Measurements from ENCODE around the gene CNEP1R1.

CNEP1R1 gene

DNA sequence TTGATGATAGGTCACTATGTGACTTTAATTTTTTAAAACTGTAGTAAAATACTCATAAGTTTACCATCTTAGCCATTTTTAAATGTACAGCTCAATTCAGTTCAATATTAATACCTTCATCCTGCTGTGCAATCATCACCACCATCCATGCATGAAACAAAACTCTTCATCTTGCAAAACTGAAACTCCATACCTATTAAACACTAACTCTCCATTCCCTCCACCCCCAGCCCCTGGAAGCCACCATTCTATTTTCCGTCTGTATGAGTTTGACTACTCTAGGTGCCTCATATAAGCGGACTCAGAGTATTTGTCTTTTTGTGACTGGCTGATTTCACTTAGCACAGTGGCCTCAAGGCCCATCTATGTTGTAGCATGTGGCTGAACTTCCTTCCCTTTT, 9.4 kb upstream of the CNEP1R1 start:
- DNase-seq (ENCODE audit: extremely low read depth in 1 of 2, low read depth in 1 of 2), result no peak

DNA sequence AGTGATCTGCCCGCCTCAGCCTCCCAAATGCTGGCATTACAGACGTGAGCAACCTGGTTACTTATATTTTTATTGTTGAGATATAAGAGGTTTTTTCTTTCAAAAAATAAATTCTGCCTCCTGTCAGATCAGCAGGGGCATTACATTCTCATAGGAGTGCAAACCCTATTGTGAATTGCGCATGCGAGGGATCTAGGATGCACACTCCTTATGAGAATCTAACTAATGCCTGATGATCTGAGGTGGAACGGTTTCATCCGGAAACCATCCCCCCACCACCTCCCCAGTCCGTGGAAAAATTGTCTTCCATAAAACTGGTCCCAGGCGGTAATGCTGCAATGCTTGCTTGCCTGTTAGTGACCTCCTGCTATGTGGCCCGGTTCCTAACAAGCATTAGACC, 7.5 kb upstream of the CNEP1R1 start:
- DNase-seq (ENCODE audit: extremely low read depth in 1 of 2, low read depth in 1 of 2), result no peak

DNA sequence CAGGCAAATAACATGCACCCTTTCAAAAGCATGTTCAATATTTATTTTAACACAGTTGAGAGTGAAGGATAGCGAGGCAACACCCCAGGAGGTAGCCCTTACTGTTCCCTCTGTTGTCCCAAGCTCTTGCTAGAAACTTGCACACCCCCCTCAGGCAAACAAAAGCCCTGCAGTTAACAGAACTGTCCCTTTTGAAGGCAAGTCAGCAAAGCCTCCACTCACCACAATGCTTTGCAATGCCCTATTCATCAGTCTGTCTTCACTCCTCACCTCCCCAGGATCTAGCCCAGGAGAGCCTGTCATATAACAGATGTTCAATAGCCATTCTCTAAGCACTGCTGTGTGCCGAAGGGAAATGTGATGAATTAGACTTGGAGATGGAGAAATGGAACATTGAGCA, 3.5 kb upstream of the CNEP1R1 start:
- DNase-seq (ENCODE audit: extremely low read depth in 1 of 2, low read depth in 1 of 2), result no peak

DNA sequence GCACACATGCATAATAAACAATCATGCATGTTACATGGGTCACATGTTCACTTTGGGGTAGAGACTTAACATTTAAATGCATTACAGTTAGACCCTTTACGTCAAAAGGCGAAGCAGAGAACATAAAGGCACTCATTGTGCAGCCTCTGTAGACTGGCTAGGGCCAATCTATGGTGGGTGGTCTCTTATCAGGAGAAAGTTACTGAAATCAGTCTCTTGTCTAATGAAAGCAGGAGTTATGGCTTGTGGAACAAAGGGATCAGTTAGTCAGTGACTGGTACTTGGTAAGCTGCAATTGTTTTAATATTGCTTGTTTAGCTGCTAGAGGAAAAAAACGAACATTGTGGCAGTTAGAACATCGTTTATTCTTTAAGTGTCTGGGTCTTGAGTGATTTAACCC, 1.4 kb upstream of the CNEP1R1 start:
- no peak for DNase-seq (ENCODE audit: extremely low read depth in 1 of 2, low read depth in 1 of 2)

DNA sequence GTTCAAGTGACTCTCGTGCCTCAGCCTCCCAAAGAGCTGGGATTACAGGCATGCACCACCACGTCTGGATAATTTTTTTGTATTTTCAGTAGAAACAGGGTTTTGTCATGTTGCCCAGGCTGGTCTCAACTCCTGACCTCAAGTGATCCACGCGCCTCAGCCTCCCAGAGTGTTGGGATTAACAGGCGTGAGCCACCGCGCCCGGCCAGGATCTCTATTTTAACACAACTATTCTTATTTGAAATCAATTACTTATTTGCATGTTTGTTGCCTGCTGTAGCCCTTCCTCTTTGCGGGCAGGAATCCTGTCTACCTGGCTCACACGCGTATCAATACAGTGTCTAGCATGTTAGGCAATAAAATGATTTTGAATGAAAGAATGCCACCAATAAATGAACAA, 818 bp upstream of the CNEP1R1 start:
- DNase-seq (ENCODE audit: extremely low read depth in 1 of 2, low read depth in 1 of 2), result no peak

DNA sequence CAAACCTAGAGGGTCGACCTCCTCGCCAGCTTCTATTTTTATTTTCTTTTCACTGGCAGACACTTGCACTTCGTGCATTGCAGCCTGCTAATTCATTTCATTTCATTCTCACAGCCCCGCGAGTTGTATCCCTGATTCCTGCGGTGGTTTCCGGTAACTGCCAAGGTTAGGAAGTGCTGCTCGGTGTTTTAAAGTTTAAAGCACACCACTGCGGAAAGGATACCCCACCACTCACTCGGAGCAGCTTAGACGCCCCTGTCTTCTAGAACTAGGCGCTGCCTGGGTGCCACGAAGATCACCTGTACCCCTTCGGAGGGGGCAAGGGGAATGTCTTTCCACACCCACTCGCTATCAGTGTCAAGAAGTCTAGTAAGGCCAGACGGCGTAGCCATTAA, 509 bp downstream of the CNEP1R1 start:
- DNase-seq (ENCODE audit: extremely low read depth in 1 of 2, low read depth in 1 of 2), result no peak

DNA sequence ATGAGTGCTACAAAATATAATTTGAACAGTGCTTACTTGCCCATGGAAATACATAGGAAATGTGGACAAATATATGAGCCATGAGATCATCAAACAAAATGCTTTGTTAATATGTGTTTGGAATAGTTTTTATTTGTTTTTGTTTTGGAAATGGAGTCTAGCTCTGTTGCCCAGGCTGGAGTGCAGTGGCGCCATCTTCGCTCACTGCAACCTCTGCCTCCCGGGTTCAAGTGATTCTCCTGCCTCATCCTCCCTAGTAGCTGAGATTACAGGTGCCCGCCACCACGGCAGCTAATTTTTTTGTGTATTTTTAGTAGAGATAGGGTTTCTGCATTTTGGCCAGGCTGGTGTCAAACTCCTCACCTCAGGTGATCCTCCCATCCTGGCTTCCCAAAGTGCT, 2.8 kb downstream of the CNEP1R1 start:
- no peak for DNase-seq (ENCODE audit: extremely low read depth in 1 of 2, low read depth in 1 of 2)

DNA sequence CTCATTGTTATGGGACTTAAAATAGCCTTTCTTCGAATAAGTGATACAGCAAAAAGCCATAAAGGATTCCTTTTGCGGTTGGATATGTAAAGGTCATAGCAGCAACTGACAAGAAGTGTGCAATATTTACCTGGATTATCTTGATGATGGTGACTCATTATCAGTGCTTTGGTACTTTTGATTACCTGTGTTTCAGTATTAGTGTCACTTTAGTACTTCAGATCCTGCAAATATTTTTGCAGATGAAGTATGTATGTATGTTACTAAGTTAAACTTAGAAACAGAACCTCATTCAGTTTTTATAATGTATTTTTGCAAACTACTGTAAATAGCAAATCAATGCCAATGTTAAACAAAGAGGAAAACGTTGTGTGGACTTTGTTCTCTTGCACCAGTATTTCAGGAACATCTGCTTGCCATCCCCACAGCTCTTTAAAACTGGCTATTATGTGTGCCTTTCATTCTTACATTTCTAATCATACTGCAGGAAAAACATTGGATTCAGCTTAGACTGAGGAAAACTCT, 10.5 kb downstream of the CNEP1R1 start:
- no peak for DNase-seq (ENCODE audit: extremely low read depth in 1 of 2, low read depth in 1 of 2)

DNA sequence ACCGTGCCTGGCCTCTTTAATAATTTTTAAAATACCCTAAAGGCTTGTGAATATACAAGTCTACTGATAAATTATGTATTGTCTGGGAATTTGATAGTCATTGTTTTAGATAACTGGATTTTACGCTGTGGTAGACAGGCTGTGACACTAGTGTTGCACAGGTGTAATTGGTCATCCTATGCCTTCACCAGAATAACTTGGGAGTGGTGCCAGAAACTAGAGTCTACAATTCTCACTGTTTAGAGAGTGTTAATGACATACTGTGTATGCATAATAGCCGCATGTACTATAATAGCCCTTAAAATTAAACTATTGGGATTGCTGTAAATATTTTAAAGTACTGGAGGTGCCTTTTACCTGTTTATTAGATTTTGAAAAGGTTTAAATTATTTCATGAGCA, 11.4 kb downstream of the CNEP1R1 start:
- no peak for DNase-seq (ENCODE audit: extremely low read depth in 1 of 2, low read depth in 1 of 2)

DNA sequence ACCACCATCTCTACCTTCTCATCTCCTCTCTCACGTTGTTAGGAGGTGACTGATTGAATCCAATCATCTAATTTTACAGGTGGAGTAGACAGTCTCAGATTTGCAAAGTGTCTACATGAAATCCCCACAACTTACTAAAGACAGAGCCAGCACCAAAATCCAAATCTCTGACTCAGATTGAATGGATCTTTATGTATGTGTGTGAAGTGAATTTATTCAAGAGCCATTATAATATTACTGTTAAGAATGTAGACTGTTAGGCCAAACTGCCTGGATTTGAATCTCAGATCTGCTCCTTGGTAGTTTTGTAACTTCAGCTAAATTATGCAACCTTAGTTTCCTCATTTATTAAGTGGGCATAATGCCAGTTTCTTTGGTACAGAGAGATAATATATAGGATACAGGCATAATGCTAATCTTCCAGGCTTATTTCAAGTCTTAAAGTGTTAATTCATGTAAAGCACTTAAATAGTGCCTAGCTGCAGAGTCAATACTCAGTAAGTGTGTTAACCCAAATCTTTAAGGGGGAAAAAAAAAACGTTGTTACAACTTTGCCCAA, 12.7 kb downstream of the CNEP1R1 start:
- DNase-seq (ENCODE audit: extremely low read depth in 1 of 2, low read depth in 1 of 2), result no peak

DNA sequence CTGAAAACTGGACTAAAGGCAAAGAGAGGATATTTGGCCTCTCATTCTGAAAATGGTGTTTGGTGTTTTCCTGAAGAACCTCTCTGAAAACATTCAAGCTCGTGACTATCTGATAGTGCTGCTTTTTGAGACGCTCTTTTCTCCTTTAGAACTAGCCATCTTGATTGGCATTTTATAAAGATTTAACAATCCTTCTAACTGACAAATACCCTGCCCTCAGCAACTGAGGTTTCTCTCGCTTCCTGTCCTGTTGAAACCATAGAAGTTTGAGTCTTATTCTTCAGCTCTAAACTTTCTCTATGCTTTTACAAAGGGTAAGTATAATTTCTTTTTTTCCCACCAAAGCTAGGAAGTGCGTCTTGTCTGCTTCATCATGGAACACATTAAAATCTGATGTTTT, 13.3 kb downstream of the CNEP1R1 start:
- no peak for DNase-seq (ENCODE audit: extremely low read depth in 1 of 2, low read depth in 1 of 2)

DNA sequence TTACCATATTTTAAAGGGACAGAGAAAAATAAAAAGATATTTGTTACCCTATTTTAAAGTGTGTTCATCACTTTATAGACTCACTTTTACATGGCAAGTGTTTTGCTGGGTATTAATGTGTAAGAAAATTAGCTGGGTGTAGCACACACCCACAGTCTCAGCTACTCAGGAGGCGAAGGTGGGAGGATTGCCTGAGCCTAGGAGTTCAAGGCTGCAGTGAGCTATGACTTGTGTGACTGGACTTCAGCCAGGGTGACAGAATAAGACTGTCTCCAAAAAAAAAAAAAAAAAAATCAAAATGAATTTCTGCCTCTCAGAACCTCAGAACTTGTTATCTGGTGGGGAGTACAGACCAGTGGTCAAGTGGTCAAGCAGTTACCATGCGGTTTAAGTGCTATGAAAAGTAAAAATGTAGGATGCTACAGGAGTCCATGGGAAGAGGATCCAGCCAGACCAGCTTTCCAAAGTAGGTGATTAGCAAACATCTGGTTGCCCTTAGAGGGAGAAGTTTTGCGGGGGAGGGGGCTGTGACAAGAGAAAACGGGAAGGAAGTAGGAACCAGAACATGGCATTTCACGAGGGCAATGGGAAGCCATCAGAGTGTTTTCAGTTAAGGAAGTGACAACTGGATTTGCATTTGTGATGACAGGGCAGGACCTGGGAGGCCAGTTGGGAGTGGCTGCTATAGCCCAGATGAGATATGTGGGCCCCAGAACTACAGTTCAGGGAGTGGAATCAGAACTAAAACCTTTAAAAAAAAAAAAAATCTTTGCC, 13.9 kb downstream of the CNEP1R1 start:
- DNase-seq (ENCODE audit: extremely low read depth in 1 of 2, low read depth in 1 of 2), result no peak

DNA sequence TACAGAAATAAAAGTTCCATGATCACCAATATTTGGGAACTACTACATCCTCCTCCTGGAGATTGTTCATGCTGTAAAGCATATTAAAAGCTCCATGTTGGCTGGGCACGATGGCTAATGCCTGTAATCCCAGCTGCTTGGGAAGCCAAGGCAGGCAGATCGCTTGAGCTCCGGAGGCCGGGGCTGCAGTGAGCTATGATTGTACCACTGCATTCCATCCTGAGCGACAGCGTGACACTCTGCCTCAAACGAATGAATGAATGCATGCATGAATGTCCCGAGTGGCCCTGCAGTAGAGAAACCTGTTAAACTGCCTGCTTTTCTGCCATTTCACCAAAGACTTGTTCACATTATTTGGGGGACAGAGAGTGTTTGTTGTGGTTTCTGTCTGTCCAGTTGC, 15.0 kb downstream of the CNEP1R1 start:
- no peak for DNase-seq (ENCODE audit: extremely low read depth in 1 of 2, low read depth in 1 of 2)

DNA sequence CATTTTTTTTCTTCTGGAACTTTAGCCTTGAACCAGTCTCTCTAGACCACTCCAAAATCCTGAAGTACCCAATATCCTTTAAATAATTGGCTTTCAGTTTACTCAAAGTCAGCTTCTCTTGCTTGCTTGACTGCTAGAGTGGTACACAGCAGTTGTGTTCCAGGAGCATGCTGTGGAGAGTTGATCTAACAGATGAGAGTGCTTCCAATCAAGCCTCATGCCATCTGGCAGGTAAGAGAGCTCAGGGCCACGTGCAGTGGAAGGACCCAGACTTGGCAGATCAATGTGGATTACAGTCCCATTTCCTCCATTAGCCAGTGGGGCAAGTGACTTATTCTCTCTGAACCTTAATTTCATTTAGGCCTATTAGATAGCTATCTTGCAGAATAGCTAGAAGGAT, 15.7 kb downstream of the CNEP1R1 start:
- DNase-seq (ENCODE audit: extremely low read depth in 1 of 2, low read depth in 1 of 2), result no peak

DNA sequence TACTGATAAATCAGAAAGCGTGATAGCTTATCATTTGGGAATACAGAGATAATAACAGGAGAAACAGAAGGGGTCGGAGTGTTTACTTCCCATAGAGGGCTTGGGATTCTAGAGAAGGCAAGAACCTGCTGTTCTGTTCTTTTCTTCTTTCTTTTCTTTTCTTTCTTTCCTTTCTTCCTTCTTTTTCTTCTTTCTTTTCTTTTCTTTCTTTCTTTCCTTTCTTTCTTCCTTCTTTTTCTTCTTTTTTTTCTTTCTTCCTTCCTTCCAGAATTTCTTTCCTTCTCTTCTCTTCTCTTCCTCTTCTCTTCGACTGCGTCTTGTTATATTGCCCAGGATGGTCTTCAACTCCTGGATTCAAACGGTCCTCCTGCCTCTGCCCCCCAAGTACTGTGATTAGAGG, 18.3 kb downstream of the CNEP1R1 start:
- no peak for DNase-seq (ENCODE audit: extremely low read depth in 1 of 2, low read depth in 1 of 2)

DNA sequence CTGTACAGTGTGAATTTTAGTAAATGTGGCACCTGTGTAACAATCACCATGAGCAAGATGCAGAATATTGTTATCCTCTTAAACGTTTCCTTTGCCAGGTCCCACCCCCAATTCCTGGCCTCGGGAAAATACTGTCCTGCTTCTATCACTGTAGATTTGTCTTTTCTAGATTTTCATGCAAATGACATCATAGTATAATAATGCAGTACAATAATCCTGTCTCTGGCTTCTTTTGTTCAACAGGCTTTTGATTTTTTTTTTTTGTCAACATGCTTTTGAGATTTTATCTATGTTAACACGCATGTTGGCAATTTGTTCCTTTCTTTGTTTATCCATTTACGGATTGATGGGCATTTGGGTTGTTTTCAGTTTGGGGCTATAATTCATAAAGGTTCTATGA, 20.4 kb downstream of the CNEP1R1 start:
- no peak for DNase-seq (ENCODE audit: extremely low read depth in 1 of 2, low read depth in 1 of 2)

DNA sequence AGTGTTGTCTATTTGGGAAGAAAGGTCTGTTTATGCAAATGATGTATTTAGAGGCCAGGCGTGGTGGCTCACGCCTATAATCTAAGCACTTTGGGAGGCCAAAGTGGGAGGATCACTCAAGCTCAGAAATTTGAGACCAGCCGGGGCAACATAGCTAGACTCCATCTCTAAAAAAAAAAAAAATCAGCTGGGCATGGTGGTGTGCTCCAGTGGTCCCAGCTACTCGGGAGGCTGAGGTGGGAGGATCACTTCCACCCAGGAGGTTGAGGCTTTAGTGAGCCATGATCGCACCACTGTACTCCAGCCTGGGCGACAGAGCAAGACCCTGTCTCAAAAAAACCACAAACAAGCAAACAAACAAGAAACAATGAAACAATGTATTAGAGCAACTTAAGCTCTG, 21.8 kb downstream of the CNEP1R1 start:
- DNase-seq (ENCODE audit: extremely low read depth in 1 of 2, low read depth in 1 of 2), result no peak

DNA sequence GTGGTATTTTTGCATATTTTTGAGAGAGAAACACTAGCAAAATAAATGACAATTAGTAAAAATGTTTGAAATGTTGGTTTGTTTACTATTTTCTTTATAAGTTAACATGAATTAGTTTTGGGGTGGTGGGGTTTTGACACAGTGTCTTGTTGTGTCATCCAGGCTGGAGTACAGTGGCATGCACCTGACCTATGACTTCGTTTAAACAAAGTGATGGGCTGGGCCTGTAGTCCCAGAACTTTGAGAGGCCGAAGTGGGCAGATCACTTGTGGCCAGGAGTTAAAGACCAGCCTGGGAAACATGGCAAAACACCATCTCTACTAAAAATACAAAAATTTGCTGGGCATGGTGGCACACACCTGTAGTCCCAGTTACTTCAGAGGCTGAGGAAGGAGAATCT, 22.8 kb downstream of the CNEP1R1 start:
- no peak for DNase-seq (ENCODE audit: extremely low read depth in 1 of 2, low read depth in 1 of 2)

DNA sequence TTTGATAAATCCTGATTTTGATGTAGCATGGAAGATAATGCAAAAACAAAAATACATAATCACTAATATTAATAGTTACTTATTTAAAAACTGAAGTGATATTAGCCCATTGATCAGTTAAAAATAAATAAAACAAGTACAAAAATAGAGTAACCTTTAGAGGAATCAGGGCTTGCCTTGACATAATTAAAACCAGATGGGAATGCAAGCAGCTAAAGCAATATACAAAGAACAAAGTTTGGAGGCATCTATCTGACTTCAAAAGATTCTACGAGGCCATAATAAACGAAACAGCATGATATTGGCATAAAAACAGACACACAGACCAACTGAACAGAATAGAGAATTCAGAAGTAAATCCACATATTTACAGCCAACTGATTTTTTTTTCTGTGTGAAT, 25.8 kb downstream of the CNEP1R1 start:
- DNase-seq (ENCODE audit: extremely low read depth in 1 of 2, low read depth in 1 of 2), result no peak

DNA sequence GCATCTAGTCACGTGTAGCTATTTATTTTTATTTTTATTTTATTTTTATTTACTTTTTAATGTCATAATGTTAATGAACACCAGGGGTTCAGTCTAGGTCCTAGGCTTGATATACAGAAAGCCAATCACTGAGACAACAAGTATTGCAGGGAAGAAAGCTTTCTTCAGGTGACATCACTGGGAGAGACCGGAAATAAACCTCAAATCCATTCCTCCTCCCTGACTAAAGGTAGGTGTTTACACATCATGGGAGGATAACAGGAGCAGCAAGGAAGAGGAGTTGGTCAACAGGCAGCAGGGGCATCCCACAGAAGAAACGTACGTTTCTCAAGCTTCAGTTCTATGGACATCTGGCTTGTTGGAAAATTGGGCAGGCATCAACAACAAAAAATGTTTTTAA, 31.2 kb downstream of the CNEP1R1 start:
- no peak for DNase-seq (ENCODE audit: extremely low read depth in 1 of 2, low read depth in 1 of 2)

DNA sequence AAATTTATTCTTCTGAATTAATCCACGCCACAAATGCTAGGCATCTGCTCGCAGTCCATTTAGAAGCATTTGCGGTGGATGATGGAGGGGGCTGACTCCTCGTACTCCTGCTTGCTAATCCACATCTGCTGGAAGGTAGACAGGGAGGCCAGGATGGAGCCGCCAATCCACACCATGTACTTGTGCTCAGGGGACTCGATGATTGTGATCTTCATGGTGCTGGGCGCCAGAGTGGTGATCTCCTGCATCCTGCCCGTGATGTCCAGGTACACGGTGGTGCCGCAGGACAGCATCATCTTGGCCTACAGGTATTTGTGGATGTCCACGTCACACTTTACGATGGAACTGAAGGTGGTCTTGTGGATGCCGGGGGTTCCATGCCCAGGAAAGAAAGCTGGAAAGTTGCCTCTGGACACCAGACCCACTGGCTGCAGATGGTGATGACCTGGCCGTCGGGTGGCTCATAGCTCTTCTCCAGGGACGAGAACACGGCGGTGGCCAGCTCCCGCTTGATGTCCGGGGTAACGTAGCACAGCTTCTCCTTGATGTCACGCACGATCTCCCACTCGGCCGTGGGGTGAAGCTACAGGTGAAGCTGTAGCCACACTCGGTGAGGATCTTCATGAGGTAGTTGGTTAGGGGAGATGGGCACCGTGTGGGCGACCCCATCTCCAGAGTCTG, 33.2 kb downstream of the CNEP1R1 start:
- DNase-seq (ENCODE audit: extremely low read depth in 1 of 2, low read depth in 1 of 2), result no peak

DNA sequence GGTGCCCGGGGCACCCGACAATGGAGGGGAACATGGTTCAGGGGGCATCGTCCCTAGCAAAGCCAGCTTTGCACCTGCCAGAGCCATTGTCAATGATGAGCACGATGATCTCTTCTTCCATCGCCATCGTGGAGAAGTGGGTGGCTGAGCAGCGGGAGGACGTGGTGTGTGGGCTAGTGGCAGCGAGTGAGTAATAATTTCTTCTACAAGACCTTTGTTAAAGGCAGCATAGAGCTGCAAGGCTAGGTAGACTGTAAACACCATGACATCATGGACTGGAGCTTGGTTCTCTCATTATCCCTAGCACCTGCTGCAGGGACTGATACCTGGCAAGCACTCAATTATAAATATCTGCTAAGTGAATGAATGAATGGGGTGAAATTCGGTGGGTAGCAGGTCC, 34.1 kb downstream of the CNEP1R1 start:
- no peak for DNase-seq (ENCODE audit: extremely low read depth in 1 of 2, low read depth in 1 of 2)

Measured in stimulated activated CD8-positive, alpha-beta memory T cell treated with anti-CD3 and anti-CD28 coated beads, Interleukin-7, amount 100 ng/mL, for 48 hours (primary cell).